HG02678 (cell line): ENCODE results near the gene TEK.

Experiments
- ATAC-seq: cut with Tn5 transposase; IDR thresholded peaks from one replicate; pipeline ENCODE4 v1.9.1; 2021; ENCODE audit warnings: mild to moderate bottlenecking, moderate library complexity; ENCODE audit not compliant: unreplicated experiment

Gene TEK

GRCh38 chr9:27118916-27119315, 9.9 kb downstream of the TEK start:
- no peak for ATAC-seq

DNA sequence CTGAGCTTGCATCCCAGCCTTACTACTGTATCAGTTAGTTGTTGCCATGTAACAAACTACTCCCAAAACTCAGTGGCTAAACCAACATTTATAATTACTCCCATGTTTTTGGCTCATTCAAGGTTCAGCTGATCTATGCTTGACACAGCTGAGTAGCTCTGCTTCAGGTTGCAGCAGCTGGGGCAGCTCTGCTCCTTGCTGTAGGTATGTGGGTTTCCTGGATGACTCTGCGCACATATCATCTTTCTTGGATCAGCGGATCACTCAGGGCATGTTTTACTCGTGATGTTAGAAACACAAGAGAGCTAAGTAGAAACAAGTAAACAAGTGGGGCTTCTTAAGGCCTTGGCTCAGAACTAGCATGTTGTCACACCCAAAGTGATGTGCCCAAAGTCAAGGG, 15.1 kb downstream of the TEK start:
- ATAC-seq: no peak

DNA sequence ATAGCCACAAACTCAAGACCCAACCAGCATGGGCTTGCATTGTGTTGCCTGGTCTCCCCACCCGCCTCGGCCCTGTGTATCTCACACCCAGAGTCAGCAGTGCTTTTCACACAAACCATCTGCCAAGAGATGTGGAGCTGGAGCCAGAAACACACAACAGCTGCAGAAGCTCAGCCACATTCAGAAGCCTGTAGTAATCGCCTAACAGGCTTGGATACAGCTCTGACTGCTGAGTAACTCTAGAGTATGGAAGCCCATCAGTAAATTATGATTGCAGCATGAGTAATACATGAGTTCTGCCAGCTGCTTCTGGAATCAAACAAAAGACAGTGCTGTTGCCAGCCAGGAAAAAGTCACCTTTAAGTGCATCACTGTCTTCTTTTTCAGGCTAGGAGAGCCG, 16.0 kb downstream of the TEK start:
- no peak for ATAC-seq

DNA sequence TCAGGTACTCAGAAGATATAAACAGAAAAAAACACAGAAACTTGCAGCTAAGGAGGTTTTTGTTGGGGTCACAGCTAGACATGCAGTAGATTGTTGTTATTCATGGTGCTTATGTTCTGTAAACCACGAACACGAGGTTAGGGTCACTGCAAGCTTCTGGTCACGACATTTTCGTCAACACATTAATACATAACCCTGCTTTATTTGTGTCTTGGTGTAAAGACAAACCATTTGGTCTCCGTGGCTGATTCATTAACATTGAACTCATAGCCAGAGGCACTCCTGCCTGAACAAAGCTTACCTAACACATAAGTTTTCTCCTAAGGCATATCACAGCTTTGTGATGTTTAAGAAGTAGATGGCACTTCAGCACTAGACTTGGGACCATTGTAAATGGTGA, 16.9 kb downstream of the TEK start:
- ATAC-seq: no peak

- ATAC-seq: no peak
Measured at GRCh38 chr9:27126670-27127069, 17.6 kb downstream of the TEK start.

DNA sequence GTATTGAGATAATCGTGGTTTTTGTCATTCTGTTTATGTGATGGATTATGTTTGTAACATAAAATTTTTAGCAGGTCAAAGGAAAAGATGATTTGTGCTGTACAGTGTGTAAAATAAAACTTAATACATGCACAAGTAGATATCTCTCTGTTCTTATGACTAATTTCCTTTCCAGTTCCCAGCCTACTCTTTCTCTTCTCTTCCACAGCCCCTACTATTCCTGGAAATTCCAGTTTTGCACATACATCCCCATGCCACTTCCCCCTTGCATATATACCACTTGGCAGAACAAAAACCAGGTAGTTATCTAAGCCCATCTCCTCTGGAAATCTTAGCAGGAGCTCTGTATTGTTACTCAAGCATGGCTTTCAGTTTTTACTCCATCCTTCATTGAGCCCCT, 20.2 kb downstream of the TEK start:
- ATAC-seq: no peak

- ATAC-seq: no peak
Measured at GRCh38 chr9:27131731-27132130, 22.7 kb downstream of the TEK start.

DNA sequence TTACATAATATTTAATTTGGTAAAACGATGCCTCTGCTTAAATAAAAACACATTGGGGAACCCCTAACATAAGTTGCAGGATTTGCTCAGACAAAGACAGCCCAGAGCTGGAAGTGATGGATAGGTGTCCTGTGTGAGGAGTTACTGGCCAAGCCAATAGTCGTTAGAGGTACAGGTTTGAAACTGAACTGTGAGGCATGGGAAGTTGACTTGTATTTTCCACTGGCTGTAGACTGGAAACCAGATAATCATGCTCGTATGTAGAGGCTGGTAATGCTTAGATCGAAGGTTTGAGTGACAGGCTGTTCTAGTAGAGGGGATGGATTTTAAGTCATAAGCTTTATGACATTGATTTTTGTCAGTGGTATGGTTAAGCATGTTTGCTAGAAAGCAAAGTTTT, 24.8 kb downstream of the TEK start:
- no peak for ATAC-seq

DNA sequence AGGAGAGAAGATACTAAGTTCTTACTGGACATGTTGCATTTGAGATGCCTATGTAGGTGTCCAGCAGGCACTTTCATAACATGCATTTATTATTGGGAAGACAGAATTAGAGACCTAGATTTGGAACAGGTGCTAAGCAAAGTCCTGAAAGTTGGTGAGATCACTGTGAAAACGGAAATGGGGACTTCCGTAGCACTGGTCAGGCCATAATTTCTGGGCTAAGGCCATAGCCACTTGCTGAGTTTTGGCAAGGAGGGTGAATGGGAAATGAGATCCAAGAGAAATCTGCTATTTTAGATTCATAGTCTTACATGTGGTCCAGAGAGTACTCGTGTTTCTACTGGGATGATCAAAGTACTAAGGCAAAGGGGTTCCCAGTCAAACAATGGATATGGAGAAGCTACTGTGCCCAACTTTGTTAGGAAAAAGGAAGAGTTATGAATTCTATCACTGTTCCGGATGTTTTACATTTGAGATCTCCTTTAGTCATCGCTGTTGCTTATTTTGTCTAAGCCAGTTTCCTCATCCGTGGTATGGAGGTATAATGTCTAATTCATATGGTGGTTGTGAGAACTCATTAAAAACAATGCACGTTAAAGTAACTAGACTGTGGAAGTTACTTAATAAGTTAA, 33.4 kb downstream of the TEK start:
- no peak for ATAC-seq

DNA sequence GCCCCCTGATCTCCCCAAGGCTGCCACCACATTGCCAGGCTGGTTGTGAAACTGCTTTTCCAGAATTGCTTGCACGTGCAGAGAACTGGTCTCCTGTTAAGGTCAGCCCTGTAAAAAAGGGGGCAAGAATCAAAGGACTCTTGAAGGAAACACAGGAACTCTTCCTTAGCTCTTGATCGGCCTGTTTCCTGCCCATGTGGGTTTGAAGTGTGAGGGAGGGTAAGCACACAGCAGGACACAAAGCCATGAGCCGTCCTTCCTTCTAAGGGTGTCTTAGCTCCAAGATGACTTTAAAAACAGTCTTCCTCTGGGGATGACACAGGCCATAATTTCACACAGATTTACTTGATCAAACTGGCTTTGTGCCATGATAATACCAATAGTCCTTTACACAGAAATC, 36.1 kb downstream of the TEK start:
- ATAC-seq: no peak

- no peak for ATAC-seq
Measured at GRCh38 chr9:27149651-27150050, 40.6 kb downstream of the TEK start.

GRCh38 chr9:27150746-27151406, 41.9 kb downstream of the TEK start:
- ATAC-seq: no peak

DNA sequence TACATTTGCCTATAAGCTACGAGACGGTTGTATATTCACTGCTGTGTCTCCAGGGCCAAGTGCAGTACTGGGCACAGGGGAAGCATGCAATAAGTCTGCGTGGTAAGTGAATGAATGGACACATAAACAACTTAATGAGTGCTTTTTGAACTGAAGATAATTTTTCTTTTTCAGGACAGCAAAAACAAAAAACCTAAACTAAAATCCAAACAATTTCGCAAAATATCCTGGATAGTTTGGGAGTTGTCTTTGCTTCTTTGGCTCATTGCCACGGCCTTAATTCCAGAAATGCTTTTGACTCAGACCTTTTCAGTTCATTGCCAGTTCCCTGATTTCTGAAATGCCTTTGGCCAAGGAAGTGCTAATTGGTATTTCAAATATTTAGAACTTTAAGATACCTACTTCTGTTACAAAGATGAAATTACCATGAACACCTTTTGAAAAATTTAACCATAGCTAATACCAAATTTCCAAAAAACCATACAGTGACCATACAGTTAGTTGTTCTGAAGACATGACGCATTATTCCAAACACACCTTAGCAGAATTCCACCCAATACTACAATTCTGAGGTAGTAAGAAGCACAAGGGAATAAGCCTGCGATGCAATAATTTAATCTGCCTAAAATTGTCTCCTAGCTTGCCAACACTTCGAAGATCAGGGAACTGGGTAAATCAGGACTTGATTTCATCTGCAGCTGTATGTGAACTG, 42.8 kb downstream of the TEK start:
- ATAC-seq: no peak

DNA sequence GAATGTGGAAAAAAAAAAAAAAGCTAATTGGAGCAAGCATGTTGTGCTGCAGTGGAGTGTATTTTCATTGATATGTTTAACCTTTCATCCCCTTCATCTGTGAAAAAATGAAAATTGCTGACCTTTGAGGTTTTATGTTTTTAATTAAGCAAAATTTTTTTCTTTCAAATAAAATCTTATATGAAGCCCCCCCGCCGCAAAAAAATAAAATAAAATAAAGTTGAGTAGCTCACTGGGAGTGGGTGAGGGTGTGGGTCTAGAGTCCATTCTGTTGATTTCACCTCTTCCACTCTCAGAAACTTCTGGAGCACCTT, 43.3 kb downstream of the TEK start:
- no peak for ATAC-seq

GRCh38 chr9:27154908-27155307, 45.9 kb downstream of the TEK start:
- no peak for ATAC-seq

DNA sequence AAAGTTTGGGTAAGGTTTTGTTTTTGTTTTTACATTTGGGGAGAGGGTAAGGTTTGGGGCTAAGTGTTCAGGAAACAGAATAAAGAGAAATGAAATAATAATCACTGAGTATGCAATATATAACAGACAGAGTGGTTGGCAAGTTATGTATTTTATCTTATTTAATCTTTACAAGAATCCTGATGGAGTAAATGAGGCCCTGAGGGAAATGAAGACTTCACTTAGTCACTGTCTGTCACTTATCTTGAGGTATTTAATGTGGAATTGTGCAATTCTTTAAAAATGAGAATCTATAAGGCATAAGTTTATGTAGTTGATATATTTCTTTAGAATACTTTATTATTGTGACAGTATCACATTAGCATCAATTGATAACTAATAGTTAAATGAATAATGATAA, 48.1 kb downstream of the TEK start:
- no peak for ATAC-seq

- ATAC-seq: no peak
Measured at GRCh38 chr9:27157736-27158135, 48.7 kb downstream of the TEK start.

- ATAC-seq: no peak
Measured at GRCh38 chr9:27160636-27161035, 51.6 kb downstream of the TEK start.

DNA sequence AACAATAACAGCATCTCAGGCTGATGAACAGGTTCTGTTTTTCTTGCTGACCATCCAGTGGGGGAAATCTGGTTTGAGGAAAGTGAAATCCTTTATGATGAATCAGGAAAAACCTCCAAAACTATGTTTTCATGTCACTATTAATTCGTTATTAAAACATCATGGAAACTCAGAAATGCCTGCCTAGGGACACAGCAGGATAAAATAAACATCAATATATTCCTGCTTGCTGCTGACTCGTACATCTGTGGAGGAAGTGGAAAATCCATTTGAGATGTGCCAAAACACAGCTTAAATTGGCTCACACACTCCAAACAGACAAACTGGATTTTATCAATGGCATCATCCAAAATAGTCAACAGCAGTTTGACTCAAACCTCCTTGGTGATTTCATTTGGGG, 53.0 kb downstream of the TEK start:
- ATAC-seq: no peak

DNA sequence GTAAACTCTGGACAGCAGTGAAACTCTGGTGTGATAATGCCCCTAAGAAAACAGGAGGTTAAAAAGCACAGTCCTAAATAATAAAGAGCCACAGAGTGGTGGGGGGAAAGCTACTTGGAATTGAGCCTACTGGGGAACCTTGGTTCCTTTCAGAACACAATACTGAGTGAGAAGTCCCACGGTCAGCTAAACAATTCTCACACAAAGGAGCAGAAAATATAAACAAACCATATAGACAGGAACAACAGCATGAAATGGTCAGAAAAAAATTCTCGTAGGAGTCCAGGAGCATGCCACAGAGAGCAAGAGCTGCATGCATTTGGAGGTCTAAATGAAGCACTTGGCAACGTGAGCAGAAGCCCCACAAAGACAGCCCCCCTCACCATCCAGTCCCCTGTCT, 56.0 kb downstream of the TEK start:
- no peak for ATAC-seq

DNA sequence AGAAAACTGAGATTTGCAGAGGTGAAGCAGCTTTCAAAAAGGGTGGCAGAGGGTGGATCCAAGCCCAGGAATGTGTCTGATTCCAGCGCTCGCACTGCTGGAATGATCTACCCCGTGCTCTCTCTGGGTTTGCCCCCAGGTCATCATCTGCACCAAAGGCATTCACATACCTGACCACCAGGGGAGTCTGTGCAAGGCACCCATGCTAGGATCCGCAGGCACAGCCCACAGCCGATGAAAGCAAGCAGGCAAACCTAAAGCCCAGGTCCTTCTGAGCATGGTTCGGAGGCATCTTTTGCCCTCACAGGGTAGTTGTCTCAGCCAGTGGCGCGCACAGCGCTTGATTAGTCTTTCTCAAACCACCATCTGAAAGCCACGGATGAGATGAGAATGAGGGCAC, 56.6 kb downstream of the TEK start:
- ATAC-seq: no peak

DNA sequence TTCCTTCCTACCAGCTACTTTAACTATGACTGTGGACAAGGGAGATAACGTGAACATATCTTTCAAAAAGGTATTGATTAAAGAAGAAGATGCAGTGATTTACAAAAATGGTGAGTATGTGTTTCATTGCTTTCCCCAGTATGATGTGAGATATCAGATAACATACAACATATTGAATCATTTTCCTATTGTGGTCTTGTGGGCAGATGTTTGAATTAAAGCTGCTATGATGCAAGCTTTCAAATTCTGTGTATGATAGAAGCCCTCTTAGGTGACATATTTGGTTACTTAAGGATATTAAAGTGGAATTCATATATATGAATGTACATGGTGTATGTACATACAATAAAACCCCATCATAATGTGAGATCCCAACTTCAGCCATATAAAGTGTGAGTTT, 59.5 kb downstream of the TEK start:
- no peak for ATAC-seq

- ATAC-seq: no peak
Measured at GRCh38 chr9:27168951-27169350, 59.9 kb downstream of the TEK start.
